Measurements from ENCODE around the gene DMRTB1. TPM values are rescaled to one million over a fixed set of nuclear protein-coding genes. Genes with fewer than 3 reads are reported as not detected.

DMRTB1 gene
- total RNA-seq, 6 donors from 2014 or later: not detected

GRCh38 chr1:53460666-53461322 lies 1.6 kb downstream of the DMRTB1 start:
- TF ChIP-seq POLR2A (IDR thresholded peaks at IDR 0.05) (no peak), EP300 (IDR thresholded peaks at IDR 0.05) (no peak), POLR2AphosphoS5 (IDR thresholded peaks at IDR 0.05) (no peak)
- H3K4me1 ChIP-seq: no peaks in the 10 kb centered on the region
- H3K27ac ChIP-seq: no peak overlapping the region
- no peak overlapping the region for H3K4me3 ChIP-seq
- H3K36me3 ChIP-seq: no peaks in the 10 kb centered on the region
- ATAC-seq (ENCODE audit: low FRiP score in 2 of 2): peak in 1 of 2 donors; percentile 12
- DNase-seq: peak in 1 of 2 donors; percentile 81
- no peaks in the 10 kb centered on the region for H3K27me3 ChIP-seq
- WGBS, 2 donors: 83 to 89% methylated on average over 20 to 29 of the region's 29 CpGs
- no peaks in the 10 kb centered on the region for H3K9me3 ChIP-seq

GRCh38 chr1:53461323-53462044 lies 2.3 kb downstream of the DMRTB1 start:
- ATAC-seq (ENCODE audit: low FRiP score in 2 of 2): peak in 1 of 2 donors; percentile 15
- 85 to 93% methylated on average over 22 to 25 of the region's 25 CpGs for WGBS, 2 donors
- TF ChIP-seq POLR2AphosphoS5 (IDR thresholded peaks at IDR 0.05): no peak
- TF ChIP-seq, protein P1, sequence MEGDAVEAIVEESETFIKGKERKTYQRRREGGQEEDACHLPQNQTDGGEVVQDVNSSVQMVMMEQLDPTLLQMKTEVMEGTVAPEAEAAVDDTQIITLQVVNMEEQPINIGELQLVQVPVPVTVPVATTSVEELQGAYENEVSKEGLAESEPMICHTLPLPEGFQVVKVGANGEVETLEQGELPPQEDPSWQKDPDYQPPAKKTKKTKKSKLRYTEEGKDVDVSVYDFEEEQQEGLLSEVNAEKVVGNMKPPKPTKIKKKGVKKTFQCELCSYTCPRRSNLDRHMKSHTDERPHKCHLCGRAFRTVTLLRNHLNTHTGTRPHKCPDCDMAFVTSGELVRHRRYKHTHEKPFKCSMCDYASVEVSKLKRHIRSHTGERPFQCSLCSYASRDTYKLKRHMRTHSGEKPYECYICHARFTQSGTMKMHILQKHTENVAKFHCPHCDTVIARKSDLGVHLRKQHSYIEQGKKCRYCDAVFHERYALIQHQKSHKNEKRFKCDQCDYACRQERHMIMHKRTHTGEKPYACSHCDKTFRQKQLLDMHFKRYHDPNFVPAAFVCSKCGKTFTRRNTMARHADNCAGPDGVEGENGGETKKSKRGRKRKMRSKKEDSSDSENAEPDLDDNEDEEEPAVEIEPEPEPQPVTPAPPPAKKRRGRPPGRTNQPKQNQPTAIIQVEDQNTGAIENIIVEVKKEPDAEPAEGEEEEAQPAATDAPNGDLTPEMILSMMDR (IDR thresholded peaks at IDR 0.05): no peak
- TF ChIP-seq POLR2A (IDR thresholded peaks at IDR 0.05): no peak
- no peak for TF ChIP-seq EP300 (IDR thresholded peaks at IDR 0.05)
- Histone ChIP-seq H3K36me3 (no peaks in the 10 kb centered on the region), H3K27me3 (no peaks in the 10 kb centered on the region), H3K27ac (no peak overlapping the region), H3K4me3 (no peak overlapping the region), H3K4me1 (no peaks in the 10 kb centered on the region), H3K9me3 (no peaks in the 10 kb centered on the region)
- peak in 1 of 2 donors; percentile 71 for DNase-seq

- DNase-seq (no peak), ATAC-seq (ENCODE audit: low FRiP score in 2 of 2) (no peak)
- no peaks in the 10 kb centered on the region for H3K9me3 ChIP-seq
- H3K27me3 ChIP-seq: no peaks in the 10 kb centered on the region
- H3K4me1 ChIP-seq: no peaks in the 10 kb centered on the region
- TF ChIP-seq EP300 (IDR thresholded peaks at IDR 0.05) (no peak), POLR2A (IDR thresholded peaks at IDR 0.05) (no peak)
- H3K36me3 ChIP-seq: no peaks in the 10 kb centered on the region
- no peak overlapping the region for H3K4me3 ChIP-seq
- WGBS, 2 donors: 86 to 90% methylated on average over 6 of the region's 6 CpGs
- H3K27ac ChIP-seq: no peak overlapping the region
Measured at GRCh38 chr1:53462193-53462592, 3.0 kb downstream of the DMRTB1 start.

DNA sequence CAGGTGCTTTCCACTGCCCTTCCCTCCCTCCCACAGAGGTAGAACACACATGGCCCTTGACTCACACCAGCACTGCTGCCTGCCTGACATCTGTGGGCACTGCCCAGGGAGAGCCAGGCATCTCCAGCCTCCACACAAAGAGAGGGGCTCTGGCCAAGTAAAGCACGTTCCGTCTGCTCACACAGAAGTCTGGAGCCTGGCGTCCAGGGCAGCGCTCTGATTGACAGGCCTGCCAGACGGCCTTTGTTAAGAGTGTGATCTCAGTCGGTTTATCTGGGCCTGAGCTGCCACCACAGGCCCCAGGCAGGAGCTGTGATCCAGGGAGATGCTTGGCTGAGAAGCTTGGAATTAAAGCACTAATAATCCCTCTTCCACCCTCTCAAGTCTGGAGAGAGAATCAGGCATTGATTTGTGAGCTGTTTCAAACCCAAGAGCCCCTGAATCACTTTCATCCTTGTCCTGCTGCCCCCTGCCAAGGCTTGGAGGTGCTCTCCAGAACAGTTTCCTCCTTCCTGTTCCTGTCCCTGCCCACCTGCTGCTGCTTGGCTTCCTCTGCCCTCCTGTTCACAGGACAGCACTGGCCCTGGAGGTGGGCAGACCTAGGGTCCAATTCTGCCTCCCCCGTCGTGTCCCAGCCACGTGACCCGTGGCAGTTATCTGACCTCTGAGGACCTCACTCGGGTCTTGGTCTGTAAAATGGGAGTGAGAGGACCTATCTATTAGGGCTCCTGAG lies 3.7 kb downstream of the DMRTB1 start:
- H3K9me3 ChIP-seq: no peaks in the 10 kb centered on the region
- H3K27ac ChIP-seq: no peak overlapping the region
- no peak for DNase-seq
- H3K27me3 ChIP-seq: no peaks in the 10 kb centered on the region
- no peaks in the 10 kb centered on the region for H3K4me1 ChIP-seq
- 75 to 78% methylated on average over 6 to 11 of the region's 11 CpGs for WGBS, 2 donors
- TF ChIP-seq POLR2AphosphoS5 (IDR thresholded peaks at IDR 0.05): no peak
- TF ChIP-seq, protein P1 (IDR thresholded peaks at IDR 0.05): no peak
- no peak for TF ChIP-seq POLR2A (IDR thresholded peaks at IDR 0.05)
- TF ChIP-seq EP300 (IDR thresholded peaks at IDR 0.05): no peak
- no peak overlapping the region for H3K4me3 ChIP-seq
- ATAC-seq (ENCODE audit: low FRiP score in 2 of 2): no peak
- H3K36me3 ChIP-seq: no peaks in the 10 kb centered on the region

DNA sequence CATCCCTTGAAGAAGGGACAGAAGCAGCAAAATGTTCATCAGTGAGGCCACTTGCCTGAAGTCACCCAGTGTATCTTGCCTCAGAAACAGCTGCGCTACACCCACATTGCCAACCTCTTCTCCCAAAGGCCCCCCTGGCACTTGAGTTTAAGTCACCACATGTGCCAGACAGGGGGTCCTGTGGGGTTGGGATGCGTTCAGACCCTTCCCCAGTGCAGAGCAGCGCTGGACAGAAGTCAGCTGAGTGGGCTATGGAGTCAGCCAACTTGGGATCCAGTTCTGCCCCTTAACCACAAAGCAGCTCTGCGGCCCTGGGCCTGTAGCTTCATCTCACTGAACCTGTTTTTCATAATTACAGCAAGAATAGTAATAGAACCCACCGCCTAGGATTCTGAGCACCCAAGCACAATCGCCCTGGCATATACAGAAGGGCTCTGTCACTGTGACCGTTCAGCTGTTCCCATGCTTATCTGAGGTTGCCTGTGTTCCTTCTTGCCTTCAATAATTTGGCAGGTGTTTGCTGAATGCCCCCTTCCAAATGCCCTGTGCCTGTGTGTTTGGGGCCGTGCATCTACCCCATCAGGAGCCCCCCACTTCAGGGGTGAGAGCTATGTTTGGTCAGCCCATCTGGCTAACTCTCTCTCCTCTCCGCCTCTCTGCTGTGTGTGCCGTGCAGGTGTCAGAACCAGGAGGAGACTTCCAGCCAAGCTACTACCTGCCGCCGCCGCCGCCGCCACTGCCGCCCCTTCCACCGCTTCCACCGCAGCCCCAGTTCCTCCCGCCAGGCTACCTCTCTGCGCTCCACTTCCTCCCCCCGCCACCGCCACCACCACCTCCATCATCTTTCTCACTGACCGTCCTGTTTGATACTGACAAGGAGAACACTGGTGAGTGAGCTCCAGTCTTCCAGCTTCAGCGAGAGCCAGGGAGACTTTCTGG lies 5.0 kb downstream of the DMRTB1 start:
- DNase-seq (peak in 1 of 2 donors; percentile 69), ATAC-seq (ENCODE audit: low FRiP score in 2 of 2) (no peak)
- 85 to 89% methylated on average over 23 to 24 of the region's 24 CpGs for WGBS, 2 donors
- Histone ChIP-seq H3K27me3 (no peaks in the 10 kb centered on the region), H3K27ac (no peak overlapping the region), H3K36me3 (no peaks in the 10 kb centered on the region), H3K9me3 (no peaks in the 10 kb centered on the region), H3K4me1 (no peaks in the 10 kb centered on the region), H3K4me3 (no peak overlapping the region)
- no peak for TF ChIP-seq POLR2A (IDR thresholded peaks at IDR 0.05)
- no peak for TF ChIP-seq POLR2AphosphoS5 (IDR thresholded peaks at IDR 0.05)
- TF ChIP-seq, protein P1 (IDR thresholded peaks at IDR 0.05): no peak
- TF ChIP-seq EP300 (IDR thresholded peaks at IDR 0.05): no peak

Measured in upper lobe of left lung (tissue), 6 donors.